HCT116 (cell line): ENCODE measurements around the gene PTGER1. TPM values are rescaled to one million over a fixed set of nuclear protein-coding genes. Genes with fewer than 3 reads are reported as not detected.

ENCODE experiments used
- ATAC-seq: fragments of 200-7000 bp; cut with Tn5 transposase; 2 replicates; pipeline ENCODE4 v1.9.1; 2020; ENCODE audit warnings: mild to moderate bottlenecking, moderate library complexity
- BruUV-seq: library from RNA; stranded (reverse); fragments of 400-500 nt; replicated peaks from 2 replicates; lab custom pipeline; 2021; lab: Mats Ljungman, UMichigan
- CTCF ChIA-PET: fragments of 300-600 bp; sonication (Branson Sonifier 250); formaldehyde crosslinking; loops from one replicate; lab custom pipeline; 2021; ENCODE audit warnings: antibody characterized with exemption; lab: Charles Lee
- POLR2A ChIA-PET: fragments of 300-600, 350-600 bp; sonication (Branson Sonifier 250); formaldehyde crosslinking; loops from one replicate; lab custom pipeline; 2021; ENCODE audit warnings: antibody characterized with exemption; lab: Charles Lee
- RAD21 ChIA-PET, 2 experiments: fragments of 300-600 bp; sonication (Branson Sonifier 250); formaldehyde crosslinking; loops; one replicate each; lab custom pipeline; 2023; ENCODE audit warnings: low total read pairs in 2 of 2; ENCODE audit not compliant: uncharacterized antibody in 2 of 2, unreplicated experiment in 2 of 2, low non-redundant PET in 1 of 2; lab: Charles Lee
- DNase-seq: peaks from one replicate; pipeline ENCODE4 v3.0.0-alpha.2; 2010; ENCODE audit warnings: low read depth, low spot score
- H2AFZ ChIP-seq: fragments of 200-600 bp; shearing (Covaris generic), sonication (generic); 2 replicates; pipeline ENCODE4 v1.6.1; 2017; ENCODE audit warnings: low read depth, mixed run types, mixed read lengths, antibody characterized with exemption, low read length; ENCODE audit not compliant: poor library complexity, severe bottlenecking
- H3K27ac ChIP-seq: 2 replicates; pipeline ENCODE4 v1.5.1; 2012; ENCODE audit warnings: low read depth, low read length
- H3K27me3 ChIP-seq: fragments of 200-600 bp; sonication (generic); 2 replicates; pipeline ENCODE4 v1.6.1; 2016; ENCODE audit warnings: mixed run types, low read length, mixed read lengths; ENCODE audit not compliant: insufficient read depth
- H3K36me3 ChIP-seq, 2 experiments: fragments of 200-500 bp in 1 of 2; fragments of 200-600 bp in 1 of 2; sonication (Bioruptor generic) in 1 of 2; sonication (generic) in 1 of 2; 2 replicates each; pipeline versions ENCODE4 v1.5.1 to v1.6.1; 2014 to 2016; ENCODE audit warnings: low read length in 2 of 2, inconsistent platforms in 1 of 2, mixed read lengths in 1 of 2, mixed run types in 1 of 2; ENCODE audit not compliant: insufficient read depth in 2 of 2, control insufficient read depth in 1 of 2
- H3K4me1 ChIP-seq, 2 experiments: fragments of 200-600 bp in 1 of 2; sonication (generic) in 1 of 2; 2 replicates each; pipeline versions ENCODE4 v1.5.1 to v1.6.1; 2012 to 2017; ENCODE audit warnings: low read length in 2 of 2, inconsistent platforms in 1 of 2, mild to moderate bottlenecking in 1 of 2, mixed read lengths in 1 of 2, mixed run types in 1 of 2, moderate library complexity in 1 of 2; ENCODE audit not compliant: insufficient read depth in 2 of 2, control insufficient read depth in 1 of 2
- H3K4me2 ChIP-seq: fragments of 200-600 bp; sonication (generic); 2 replicates; pipeline ENCODE4 v1.6.1; 2017; ENCODE audit warnings: mixed run types, low read length, mixed read lengths
- H3K4me3 ChIP-seq, 2 experiments: fragments of 200-600 bp in 1 of 2; sonication (generic) in 1 of 2; replicated peaks in 1 of 2; 2 replicates each; pipeline ENCODE4 v1.5.1; 2011 to 2016; ENCODE audit warnings: low read length in 2 of 2, control low read depth in 1 of 2, low read depth in 1 of 2, mild to moderate bottlenecking in 1 of 2, mixed read lengths in 1 of 2, mixed run types in 1 of 2
- H3K79me2 ChIP-seq: fragments of 200-600 bp; sonication (generic); 2 replicates; pipeline ENCODE4 v1.6.1; 2017; ENCODE audit warnings: mild to moderate bottlenecking, mixed run types, low read length, moderate library complexity, mixed read lengths; ENCODE audit not compliant: insufficient read depth
- H3K9ac ChIP-seq: fragments of 200-600 bp; sonication (generic); 2 replicates; pipeline ENCODE4 v1.6.1; 2016; ENCODE audit warnings: low read length, mixed read lengths
- H3K9me2 ChIP-seq: fragments of 200-600 bp; sonication (generic), shearing (Covaris generic); 2 replicates; pipeline ENCODE4 v1.6.1; 2017; ENCODE audit warnings: mixed run types, mild to moderate bottlenecking, moderate library complexity; ENCODE audit not compliant: insufficient read depth
- H3K9me3 ChIP-seq, 2 experiments: fragments of 200-500 bp in 1 of 2; fragments of 200-600 bp in 1 of 2; sonication (Bioruptor generic) in 1 of 2; sonication (generic) in 1 of 2; 2 replicates each; pipeline ENCODE4 v1.6.1; 2014 to 2017; ENCODE audit warnings: low read length in 2 of 2, mixed read lengths in 2 of 2, inconsistent platforms in 1 of 2, low read depth in 1 of 2, mild to moderate bottlenecking in 1 of 2, mixed run types in 1 of 2, moderate library complexity in 1 of 2; ENCODE audit not compliant: control insufficient read depth in 1 of 2, insufficient read depth in 1 of 2
- H4K20me1 ChIP-seq: fragments of 200-600 bp; sonication (generic), shearing (Covaris generic); 2 replicates; pipeline ENCODE4 v1.6.1; 2017; ENCODE audit warnings: mixed run types, mild to moderate bottlenecking, moderate library complexity; ENCODE audit not compliant: insufficient read depth
- CEBPB ChIP-seq: IDR thresholded peaks from 2 replicates; pipeline ENCODE4 v1.6.1; 2012; ENCODE audit warnings: low read depth
- EGR1 ChIP-seq: IDR thresholded peaks from 2 replicates; pipeline ENCODE4 v1.6.1; 2012; ENCODE audit warnings: low read depth
- EZH2 ChIP-seq: fragments of 200-600 bp; sonication (generic); IDR thresholded peaks from 2 replicates; pipeline ENCODE4 v1.6.1; 2017; ENCODE audit warnings: antibody characterized with exemption, mixed run types
- JUND ChIP-seq: IDR thresholded peaks from 2 replicates; pipeline ENCODE4 v1.6.1; 2012
- POLR2AphosphoS5 ChIP-seq: IDR thresholded peaks from 2 replicates; pipeline ENCODE4 v1.6.1; 2011; ENCODE audit warnings: mild to moderate bottlenecking, low read depth, low read length, moderate library complexity
- SP1 ChIP-seq: IDR thresholded peaks from 2 replicates; pipeline ENCODE4 v1.6.1; 2012; ENCODE audit warnings: low read depth
- SRF ChIP-seq: IDR thresholded peaks from 2 replicates; pipeline ENCODE4 v1.6.1; 2012; ENCODE audit warnings: low read depth
- YY1 ChIP-seq: IDR thresholded peaks from 2 replicates; pipeline ENCODE4 v1.6.1; 2011; ENCODE audit warnings: low read length, low read depth, moderate library complexity, mild to moderate bottlenecking; ENCODE audit not compliant: insufficient replicate concordance; ENCODE audit errors: extremely low read depth
- ZNF274 ChIP-seq: fragments of 200-500 bp; sonication (Bioruptor generic); IDR thresholded peaks from 2 replicates; pipeline ENCODE4 v1.6.1; 2014; ENCODE audit warnings: mild to moderate bottlenecking, low read depth, low read length, inconsistent platforms
- intact Hi-C: fragments of 100-400 bp; cut with micrococcal nuclease; formaldehyde crosslinking; loops from 2 replicates; pipeline ENCODE4 v1.10.0; 2022
- total RNA-seq: library from RNA; stranded (reverse); gene quantifications from one replicate; pipeline ENCODE4 v1.2.1, GENCODE V29; 2021; ENCODE audit not compliant: unreplicated experiment
- TF ChIP-seq, protein P1 (sequence below): IDR thresholded peaks from 2 replicates; pipeline ENCODE4 v1.6.1; 2012
- TF ChIP-seq, protein P2 (sequence below): IDR thresholded peaks from 2 replicates; pipeline ENCODE4 v1.6.1; 2012; ENCODE audit warnings: low read depth

The PTGER1 gene
- total RNA-seq, 1 experiment from 2014 or later, result 1.1 TPM

DNA sequence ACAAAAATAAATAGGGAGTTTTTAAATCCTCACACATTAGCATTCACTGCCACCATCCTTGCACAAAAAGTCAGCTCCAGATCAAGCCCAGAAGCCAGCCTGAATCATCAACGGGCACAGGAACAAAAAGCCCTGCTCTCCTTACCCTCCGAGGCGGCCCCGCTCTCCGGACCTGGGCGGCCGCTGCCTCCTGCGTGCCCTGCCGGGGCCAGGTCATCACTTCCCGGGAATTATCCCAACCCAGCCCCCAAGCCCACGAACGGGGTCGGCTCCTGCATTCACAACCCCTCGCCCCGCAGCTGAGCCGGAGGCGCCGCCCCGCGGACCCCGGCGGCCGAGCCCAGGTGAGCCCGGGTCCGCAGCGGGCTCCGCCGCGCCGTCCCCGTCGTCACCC is 42.3 kb upstream of the PTGER1 start:
- H2AFZ ChIP-seq, result no peak overlapping the region
- no peak for ATAC-seq
- POLR2A ChIA-PET, result interaction anchor here (0.7 to 4.7 kb wide), 9 partner anchors 8 to 180 kb away, joined by 3 to 112 read pairs (median 7); partner anchors contain the start of genes GIPC1 and NDUFB7
- peak overlapping the region; percentile 90 to 96 for H3K4me3 ChIP-seq
- no peak for TF ChIP-seq POLR2AphosphoS5
- no peak for TF ChIP-seq EZH2
- TF ChIP-seq YY1, result no peak
- no peak for TF ChIP-seq EGR1
- no peak for TF ChIP-seq CEBPB
- TF ChIP-seq JUND, result no peak
- no peak for TF ChIP-seq ZNF274
- no peak for TF ChIP-seq SP1
- no peak for TF ChIP-seq SRF
- TF ChIP-seq, all 23 proteins: peak for 0
- Histone ChIP-seq H3K4me2 (peak overlapping the region; percentile 95), H3K27ac (peak overlapping the region; percentile 97), H3K27me3 (no peaks in the 10 kb centered on the region), H3K9ac (peak overlapping the region; percentile 99), H3K9me3 (no peaks in the 10 kb centered on the region), H3K36me3 (peaks cover 7 to 30% of the 10 kb centered on the region in 2 experiments; a peak in 3 of 4 replicates), H4K20me1 (peaks cover 38% of the 10 kb centered on the region; the same call in 1 of the 2 replicates), H3K79me2 (peaks cover 44% of the 10 kb centered on the region), H3K4me1 (peaks cover 50 to 83% of the 10 kb centered on the region in 2 experiments), H3K9me2 (no peaks in the 10 kb centered on the region)
- no peak for DNase-seq
- BruUV-seq, result no TSS peak
- intact Hi-C loops, result no loop called here
- ChIA-PET RAD21 (interaction anchor here in 1 of 2 experiments (1.7 kb wide), 1 partner anchor 54 kb away, joined by 4 read pairs; the partner anchor contains the start of gene NDUFB7), CTCF (interaction anchor here (1.9 kb wide), 1 partner anchor 39 kb away, joined by 4 read pairs; no protein-coding TSS in a partner anchor)

DNA sequence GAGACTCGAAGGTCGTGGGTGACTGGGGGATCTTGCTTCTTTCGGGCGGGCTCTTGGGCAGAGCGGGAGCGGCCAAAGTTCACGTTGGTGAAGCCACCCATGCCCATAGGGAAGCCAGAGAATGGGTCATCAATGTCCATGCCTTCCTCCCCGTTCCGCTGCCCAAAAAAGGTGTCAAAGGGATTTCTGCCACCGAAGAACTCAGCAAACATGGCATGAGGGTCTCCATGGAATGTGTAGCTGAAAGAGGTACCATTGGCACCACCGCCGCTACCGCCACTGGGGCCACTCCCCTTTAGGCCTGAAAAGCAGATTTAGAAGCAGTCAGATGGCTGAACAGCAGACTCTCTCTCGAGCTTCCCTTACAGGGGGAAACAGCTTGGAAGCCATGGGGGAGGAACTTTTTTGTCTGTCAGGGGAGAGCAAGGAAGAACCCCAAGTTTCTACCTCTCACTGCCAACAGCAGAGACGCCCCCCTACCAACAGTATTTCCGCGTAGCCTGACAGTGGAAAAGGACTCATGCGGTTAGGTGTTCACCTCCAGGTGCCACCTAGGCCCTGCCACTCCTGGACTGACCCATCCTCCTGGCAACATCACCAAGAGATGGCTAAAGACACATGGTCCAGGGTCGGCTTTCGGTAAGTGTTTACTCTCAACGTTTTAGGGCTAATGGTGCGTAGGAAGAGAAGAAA is 41.7 kb upstream of the PTGER1 start:
- intact Hi-C loops, result no loop called here

More for the DNA sequence above, 41.7 kb upstream of the PTGER1 start:
- no peak for ATAC-seq
- ChIA-PET POLR2A (interaction anchor here (0.7 to 4.7 kb wide), 3 partner anchors 9 to 34 kb away, joined by 3 to 112 read pairs (median 22); no protein-coding TSS in a partner anchor), CTCF (interaction anchor here (1.9 kb wide), 1 partner anchor 38 kb away, joined by 4 read pairs; no protein-coding TSS in a partner anchor), RAD21 (interaction anchor here in 1 of 2 experiments (1.7 kb wide), 1 partner anchor 55 kb away, joined by 4 read pairs; the partner anchor contains the start of gene NDUFB7)
- H3K4me3 ChIP-seq, result peak overlapping the region; percentile 90 to 96
- TSS peak; percentile 58 for BruUV-seq
- H3K79me2 ChIP-seq, result peaks cover 44% of the 10 kb centered on the region
- H3K27ac ChIP-seq, result peak overlapping the region; percentile 97
- H3K9me2 ChIP-seq, result no peaks in the 10 kb centered on the region
- peak overlapping the region; percentile 99 for H3K9ac ChIP-seq
- peaks cover 38% of the 10 kb centered on the region; the same call in 1 of the 2 replicates for H4K20me1 ChIP-seq
- DNase-seq, result no peak
- H3K9me3 ChIP-seq, result no peaks in the 10 kb centered on the region
- no peak overlapping the region for H2AFZ ChIP-seq
- peak overlapping the region; percentile 95 for H3K4me2 ChIP-seq
- no peaks in the 10 kb centered on the region for H3K27me3 ChIP-seq
- H3K4me1 ChIP-seq, result peaks cover 49 to 83% of the 10 kb centered on the region in 2 experiments
- TF ChIP-seq ZNF274 (no peak), POLR2AphosphoS5 (no peak)
- TF ChIP-seq, protein P1, sequence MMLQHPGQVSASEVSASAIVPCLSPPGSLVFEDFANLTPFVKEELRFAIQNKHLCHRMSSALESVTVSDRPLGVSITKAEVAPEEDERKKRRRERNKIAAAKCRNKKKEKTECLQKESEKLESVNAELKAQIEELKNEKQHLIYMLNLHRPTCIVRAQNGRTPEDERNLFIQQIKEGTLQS, result no peak
- TF ChIP-seq, protein P2, sequence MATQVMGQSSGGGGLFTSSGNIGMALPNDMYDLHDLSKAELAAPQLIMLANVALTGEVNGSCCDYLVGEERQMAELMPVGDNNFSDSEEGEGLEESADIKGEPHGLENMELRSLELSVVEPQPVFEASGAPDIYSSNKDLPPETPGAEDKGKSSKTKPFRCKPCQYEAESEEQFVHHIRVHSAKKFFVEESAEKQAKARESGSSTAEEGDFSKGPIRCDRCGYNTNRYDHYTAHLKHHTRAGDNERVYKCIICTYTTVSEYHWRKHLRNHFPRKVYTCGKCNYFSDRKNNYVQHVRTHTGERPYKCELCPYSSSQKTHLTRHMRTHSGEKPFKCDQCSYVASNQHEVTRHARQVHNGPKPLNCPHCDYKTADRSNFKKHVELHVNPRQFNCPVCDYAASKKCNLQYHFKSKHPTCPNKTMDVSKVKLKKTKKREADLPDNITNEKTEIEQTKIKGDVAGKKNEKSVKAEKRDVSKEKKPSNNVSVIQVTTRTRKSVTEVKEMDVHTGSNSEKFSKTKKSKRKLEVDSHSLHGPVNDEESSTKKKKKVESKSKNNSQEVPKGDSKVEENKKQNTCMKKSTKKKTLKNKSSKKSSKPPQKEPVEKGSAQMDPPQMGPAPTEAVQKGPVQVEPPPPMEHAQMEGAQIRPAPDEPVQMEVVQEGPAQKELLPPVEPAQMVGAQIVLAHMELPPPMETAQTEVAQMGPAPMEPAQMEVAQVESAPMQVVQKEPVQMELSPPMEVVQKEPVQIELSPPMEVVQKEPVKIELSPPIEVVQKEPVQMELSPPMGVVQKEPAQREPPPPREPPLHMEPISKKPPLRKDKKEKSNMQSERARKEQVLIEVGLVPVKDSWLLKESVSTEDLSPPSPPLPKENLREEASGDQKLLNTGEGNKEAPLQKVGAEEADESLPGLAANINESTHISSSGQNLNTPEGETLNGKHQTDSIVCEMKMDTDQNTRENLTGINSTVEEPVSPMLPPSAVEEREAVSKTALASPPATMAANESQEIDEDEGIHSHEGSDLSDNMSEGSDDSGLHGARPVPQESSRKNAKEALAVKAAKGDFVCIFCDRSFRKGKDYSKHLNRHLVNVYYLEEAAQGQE, result no peak
- H3K36me3 ChIP-seq, result peaks cover 7 to 30% of the 10 kb centered on the region in 2 experiments; a peak in 3 of 4 replicates
